Panc1 (cell line): ENCODE data around the gene RANBP1. TPM values are rescaled to one million over a fixed set of nuclear protein-coding genes. Genes with fewer than 3 reads are reported as not detected.

Source experiments
- ATAC-seq: fragments of 200-7000 bp; cut with Tn5 transposase; 2 replicates; pipeline ENCODE4 v1.9.1; 2020; ENCODE audit warnings: mild to moderate bottlenecking, moderate library complexity
- BruUV-seq: library from RNA; stranded (reverse); fragments of 400-500 nt; replicated peaks from 2 replicates; lab custom pipeline; 2021; lab: Mats Ljungman, UMichigan
- CTCF ChIA-PET: fragments of 300-600 bp; sonication (Branson Sonifier 250); formaldehyde crosslinking; loops from one replicate; lab custom pipeline; 2022; ENCODE audit warnings: antibody characterized with exemption; lab: Charles Lee
- POLR2A ChIA-PET: fragments of 300-600 bp; sonication (Branson Sonifier 250); formaldehyde crosslinking; loops from one replicate; lab custom pipeline; 2022; ENCODE audit warnings: antibody characterized with exemption; lab: Charles Lee
- DNase-seq: peaks from one replicate; pipeline ENCODE4 v3.0.0-alpha.2; 2010; ENCODE audit warnings: low read depth, low spot score
- H3K27ac ChIP-seq: 2 replicates; pipeline ENCODE4 v1.5.1; 2011; ENCODE audit warnings: mild to moderate bottlenecking, low read length, inconsistent platforms
- H3K27me3 ChIP-seq: fragments of 200-500 bp; sonication (Bioruptor generic); 2 replicates; pipeline ENCODE4 v1.6.0; 2014; ENCODE audit warnings: low read length, inconsistent platforms; ENCODE audit not compliant: control insufficient read depth, insufficient read depth
- H3K36me3 ChIP-seq: fragments of 200-500 bp; sonication (Bioruptor generic); 2 replicates; pipeline ENCODE4 v1.5.1; 2014; ENCODE audit warnings: inconsistent platforms, mild to moderate bottlenecking, low read length, moderate library complexity; ENCODE audit not compliant: control insufficient read depth, insufficient read depth
- H3K4me1 ChIP-seq: 2 replicates; pipeline ENCODE4 v1.5.1; 2011; ENCODE audit warnings: inconsistent platforms, mild to moderate bottlenecking, low read length, moderate library complexity; ENCODE audit not compliant: control insufficient read depth, insufficient read depth
- H3K4me3 ChIP-seq, 2 experiments: 2 replicates each; pipeline ENCODE4 v1.5.1; 2011 to 2012; ENCODE audit warnings: low read depth in 2 of 2, low read length in 2 of 2, mild to moderate bottlenecking in 2 of 2, inconsistent platforms in 1 of 2, moderate library complexity in 1 of 2
- H3K9me3 ChIP-seq: fragments of 200-500 bp; sonication (Bioruptor generic); 2 replicates; pipeline ENCODE4 v1.5.1; 2014; ENCODE audit warnings: low read depth, mild to moderate bottlenecking, inconsistent platforms, low read length, moderate library complexity; ENCODE audit not compliant: control insufficient read depth, insufficient read depth
- CTCF ChIP-seq: fragments of 450-650 bp; IDR thresholded peaks from 2 replicates; pipeline ENCODE4 v1.5.1; 2017; ENCODE audit warnings: mild to moderate bottlenecking
- POLR2AphosphoS5 ChIP-seq: IDR thresholded peaks from 2 replicates; pipeline ENCODE4 v1.6.1; 2012; ENCODE audit warnings: mild to moderate bottlenecking, low read depth, low read length, moderate library complexity
- SIN3A ChIP-seq: IDR thresholded peaks from 2 replicates; pipeline ENCODE4 v1.6.1; 2012; ENCODE audit warnings: low read depth, mild to moderate bottlenecking, low read length, moderate library complexity, borderline replicate concordance; ENCODE audit not compliant: insufficient read depth
- TCF7L2 ChIP-seq: IDR thresholded peaks from 2 replicates; pipeline ENCODE4 v1.6.1; 2011; ENCODE audit warnings: mild to moderate bottlenecking, low read depth, low read length, inconsistent platforms
- in situ Hi-C: cut with HindIII; loops from 2 replicates; pipeline ENCODE4 v1.10.0; 2016; ENCODE audit warnings: low sequenced_read_pairs, low pct_unique_long_range_greater_than_20kb
- intact Hi-C: fragments of 100-400 bp; cut with micrococcal nuclease; formaldehyde crosslinking; loops from one replicate; pipeline ENCODE4 v1.10.0; 2022; ENCODE audit not compliant: unreplicated experiment
- total RNA-seq: library from RNA; stranded (reverse); gene quantifications from one replicate; pipeline ENCODE4 v1.2.1, GENCODE V29; 2021; ENCODE audit not compliant: unreplicated experiment
- TF ChIP-seq, protein P1 (sequence below), 2 experiments: IDR thresholded peaks; 2 replicates each; pipeline ENCODE4 v1.6.1; 2011 to 2012; ENCODE audit warnings: low read depth in 2 of 2, control low read depth in 1 of 2, low read length in 1 of 2, mild to moderate bottlenecking in 1 of 2, moderate library complexity in 1 of 2; ENCODE audit not compliant: insufficient read depth in 1 of 2

The RANBP1 gene
- total RNA-seq, 1 experiment from 2014 or later = 232 TPM

DNA sequence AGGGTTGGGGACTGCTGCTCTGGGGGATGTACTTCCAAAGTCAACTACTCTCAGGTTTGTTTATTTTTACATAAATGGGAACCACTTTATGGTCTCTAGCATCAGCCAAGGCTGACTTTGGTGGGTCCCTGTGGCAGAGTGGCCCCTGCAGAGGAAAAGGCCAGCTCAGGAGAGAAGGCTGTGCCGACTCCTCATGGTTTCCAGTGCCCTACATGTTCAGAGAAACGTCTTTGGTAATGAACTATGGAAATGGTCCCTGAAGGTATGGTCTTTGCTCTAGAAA, 12.7 kb downstream of the RANBP1 start:
- in situ Hi-C loops (no loop called here), intact Hi-C loops (no loop called here)
- no peak for TF ChIP-seq SIN3A
- TF ChIP-seq, protein P1, sequence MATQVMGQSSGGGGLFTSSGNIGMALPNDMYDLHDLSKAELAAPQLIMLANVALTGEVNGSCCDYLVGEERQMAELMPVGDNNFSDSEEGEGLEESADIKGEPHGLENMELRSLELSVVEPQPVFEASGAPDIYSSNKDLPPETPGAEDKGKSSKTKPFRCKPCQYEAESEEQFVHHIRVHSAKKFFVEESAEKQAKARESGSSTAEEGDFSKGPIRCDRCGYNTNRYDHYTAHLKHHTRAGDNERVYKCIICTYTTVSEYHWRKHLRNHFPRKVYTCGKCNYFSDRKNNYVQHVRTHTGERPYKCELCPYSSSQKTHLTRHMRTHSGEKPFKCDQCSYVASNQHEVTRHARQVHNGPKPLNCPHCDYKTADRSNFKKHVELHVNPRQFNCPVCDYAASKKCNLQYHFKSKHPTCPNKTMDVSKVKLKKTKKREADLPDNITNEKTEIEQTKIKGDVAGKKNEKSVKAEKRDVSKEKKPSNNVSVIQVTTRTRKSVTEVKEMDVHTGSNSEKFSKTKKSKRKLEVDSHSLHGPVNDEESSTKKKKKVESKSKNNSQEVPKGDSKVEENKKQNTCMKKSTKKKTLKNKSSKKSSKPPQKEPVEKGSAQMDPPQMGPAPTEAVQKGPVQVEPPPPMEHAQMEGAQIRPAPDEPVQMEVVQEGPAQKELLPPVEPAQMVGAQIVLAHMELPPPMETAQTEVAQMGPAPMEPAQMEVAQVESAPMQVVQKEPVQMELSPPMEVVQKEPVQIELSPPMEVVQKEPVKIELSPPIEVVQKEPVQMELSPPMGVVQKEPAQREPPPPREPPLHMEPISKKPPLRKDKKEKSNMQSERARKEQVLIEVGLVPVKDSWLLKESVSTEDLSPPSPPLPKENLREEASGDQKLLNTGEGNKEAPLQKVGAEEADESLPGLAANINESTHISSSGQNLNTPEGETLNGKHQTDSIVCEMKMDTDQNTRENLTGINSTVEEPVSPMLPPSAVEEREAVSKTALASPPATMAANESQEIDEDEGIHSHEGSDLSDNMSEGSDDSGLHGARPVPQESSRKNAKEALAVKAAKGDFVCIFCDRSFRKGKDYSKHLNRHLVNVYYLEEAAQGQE (IDR thresholded peaks at IDR 0.05; ENCODE audit: insufficient read depth in 1 of 2, low read depth in 2 of 2, low read length in 1 of 2) = no peak
- no peak for TF ChIP-seq CTCF
- TF ChIP-seq TCF7L2 = no peak
- no peak for TF ChIP-seq POLR2AphosphoS5
- BruUV-seq = no TSS peak
- peaks cover 2% of the 10 kb centered on the region; the same call in 1 of the 2 replicates for H3K36me3 ChIP-seq
- H3K27me3 ChIP-seq = no peaks in the 10 kb centered on the region
- H3K4me1 ChIP-seq = no peaks in the 10 kb centered on the region; the same call in 1 of the 2 replicates
- ChIA-PET POLR2A (no interaction called here), CTCF (no interaction called here)
- DNase-seq = no peak
- H3K9me3 ChIP-seq = no peaks in the 10 kb centered on the region
- H3K27ac ChIP-seq = no peak overlapping the region
- H3K4me3 ChIP-seq = no peak overlapping the region
- ATAC-seq = no peak

- intact Hi-C loops (no loop called here), in situ Hi-C loops (no loop called here)
- Histone ChIP-seq H3K36me3 (peaks cover 2% of the 10 kb centered on the region; the same call in 1 of the 2 replicates), H3K4me1 (no peaks in the 10 kb centered on the region; the same call in 1 of the 2 replicates), H3K4me3 (no peak overlapping the region), H3K9me3 (no peaks in the 10 kb centered on the region), H3K27ac (no peak overlapping the region), H3K27me3 (no peaks in the 10 kb centered on the region)
- DNase-seq (no peak), ATAC-seq (peak; percentile 7; the same call in 1 of the 2 replicates)
- BruUV-seq = no TSS peak
- CTCF ChIA-PET = no interaction called here
- TF ChIP-seq POLR2AphosphoS5 = no peak
- TF ChIP-seq TCF7L2 = no peak
- no peak; the same call in 1 of the 2 replicates for TF ChIP-seq CTCF
- no peak for TF ChIP-seq SIN3A
- TF ChIP-seq, protein P1 (IDR thresholded peaks at IDR 0.05; ENCODE audit: insufficient read depth in 1 of 2, low read depth in 2 of 2, low read length in 1 of 2) = no peak
- POLR2A ChIA-PET = no interaction called here
These were observed 13.2 kb downstream of the RANBP1 start for GRCh38 chr22:20128902-20129746.
